ENCODE results near the gene SKAP1.

SKAP1 gene

DNA sequence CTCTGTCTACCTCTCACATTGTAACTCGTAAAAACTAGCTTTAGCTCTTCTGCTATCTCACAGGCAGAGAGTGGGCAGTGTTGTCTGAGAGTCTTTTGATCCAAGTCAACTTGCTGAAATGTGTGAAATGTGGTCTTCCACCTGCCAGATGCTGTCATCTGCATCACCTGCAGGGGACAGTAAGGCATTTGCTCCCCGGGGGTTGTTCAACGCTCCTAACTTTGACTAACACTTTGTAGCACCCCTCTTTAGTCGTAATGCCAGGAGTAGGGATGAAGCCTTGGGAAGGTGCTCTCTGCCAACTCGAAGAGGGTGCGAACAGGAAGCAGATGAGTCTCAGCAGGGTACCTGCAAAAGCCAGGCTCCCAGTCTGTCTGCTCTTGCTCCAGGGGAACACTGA lies 286.4 kb downstream of the SKAP1 start:
- TF ChIP-seq, protein P1, sequence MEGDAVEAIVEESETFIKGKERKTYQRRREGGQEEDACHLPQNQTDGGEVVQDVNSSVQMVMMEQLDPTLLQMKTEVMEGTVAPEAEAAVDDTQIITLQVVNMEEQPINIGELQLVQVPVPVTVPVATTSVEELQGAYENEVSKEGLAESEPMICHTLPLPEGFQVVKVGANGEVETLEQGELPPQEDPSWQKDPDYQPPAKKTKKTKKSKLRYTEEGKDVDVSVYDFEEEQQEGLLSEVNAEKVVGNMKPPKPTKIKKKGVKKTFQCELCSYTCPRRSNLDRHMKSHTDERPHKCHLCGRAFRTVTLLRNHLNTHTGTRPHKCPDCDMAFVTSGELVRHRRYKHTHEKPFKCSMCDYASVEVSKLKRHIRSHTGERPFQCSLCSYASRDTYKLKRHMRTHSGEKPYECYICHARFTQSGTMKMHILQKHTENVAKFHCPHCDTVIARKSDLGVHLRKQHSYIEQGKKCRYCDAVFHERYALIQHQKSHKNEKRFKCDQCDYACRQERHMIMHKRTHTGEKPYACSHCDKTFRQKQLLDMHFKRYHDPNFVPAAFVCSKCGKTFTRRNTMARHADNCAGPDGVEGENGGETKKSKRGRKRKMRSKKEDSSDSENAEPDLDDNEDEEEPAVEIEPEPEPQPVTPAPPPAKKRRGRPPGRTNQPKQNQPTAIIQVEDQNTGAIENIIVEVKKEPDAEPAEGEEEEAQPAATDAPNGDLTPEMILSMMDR (IDR thresholded peaks at IDR 0.05; ENCODE audit: low read depth, low read length), result no peak
- no peaks in the 10 kb centered on the region for H3K36me3 ChIP-seq
- peaks cover 4% of the 10 kb centered on the region; the same call in 1 of the 2 replicates for H3K4me1 ChIP-seq
- H3K9me3 ChIP-seq, result no peaks in the 10 kb centered on the region
- DNase-seq, result no peak
- H3K27me3 ChIP-seq, result peaks cover 92% of the 10 kb centered on the region
- no peak overlapping the region for H3K4me3 ChIP-seq (ENCODE audit: low read depth, low read length)

DNA sequence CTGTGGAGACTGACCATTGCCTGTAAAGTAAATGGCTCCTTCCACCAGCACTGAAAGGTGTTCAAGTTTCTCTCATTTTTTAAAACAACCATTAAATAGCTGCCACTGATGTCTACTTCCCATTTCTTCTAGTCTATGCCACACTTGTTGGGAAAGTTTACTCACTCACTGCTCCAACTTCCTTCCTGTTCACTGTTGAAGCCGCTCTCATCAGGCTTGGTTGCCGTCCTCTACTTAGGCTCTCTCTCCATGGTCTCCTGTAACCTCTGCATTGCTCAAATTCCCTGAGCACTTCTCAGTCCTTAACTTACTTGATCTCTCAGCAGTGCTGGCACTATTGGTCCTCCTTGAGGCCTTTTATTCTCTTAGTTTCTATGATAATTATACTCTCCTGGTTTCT lies 290.1 kb downstream of the SKAP1 start:
- DNase-seq, result no peak
- TF ChIP-seq, protein P1 (IDR thresholded peaks at IDR 0.05; ENCODE audit: low read depth, low read length), result no peak
- peaks cover 79% of the 10 kb centered on the region for H3K27me3 ChIP-seq

GRCh38 chr17:48137656-48138055 lies 292.4 kb downstream of the SKAP1 start:
- TF ChIP-seq, protein P1 (IDR thresholded peaks at IDR 0.05; ENCODE audit: low read depth, low read length), result no peak
- Histone ChIP-seq H3K4me1 (0 out of 2 replicates have a peak, but pooled peaks cover 6% of the 10 kb centered on the region), H3K27me3 (peaks cover 60% of the 10 kb centered on the region)

More for the DNA sequence above, 290.1 kb downstream of the SKAP1 start:
- Histone ChIP-seq H3K4me3 (ENCODE audit: low read depth, low read length) (no peak overlapping the region), H3K36me3 (no peaks in the 10 kb centered on the region), H3K9me3 (no peaks in the 10 kb centered on the region), H3K4me1 (0 out of 2 replicates have a peak, but pooled peaks cover 6% of the 10 kb centered on the region)

GRCh38 chr17:48134912-48135480 lies 295.0 kb downstream of the SKAP1 start:
- no peak overlapping the region for H3K4me3 ChIP-seq (ENCODE audit: low read depth, low read length)
- DNase-seq, result no peak

More at GRCh38 chr17:48137656-48138055, 292.4 kb downstream of the SKAP1 start:
- DNase-seq, result no peak
- Histone ChIP-seq H3K36me3 (no peaks in the 10 kb centered on the region), H3K9me3 (no peaks in the 10 kb centered on the region), H3K4me3 (ENCODE audit: low read depth, low read length) (no peak overlapping the region)

GRCh38 chr17:48132385-48132784 lies 297.6 kb downstream of the SKAP1 start:
- no peaks in the 10 kb centered on the region for H3K9me3 ChIP-seq
- no peak for DNase-seq
- TF ChIP-seq, protein P1 (IDR thresholded peaks at IDR 0.05; ENCODE audit: low read depth, low read length), result no peak
- H3K4me1 ChIP-seq, result peaks cover 29% of the 10 kb centered on the region
- no peak overlapping the region for H3K4me3 ChIP-seq (ENCODE audit: low read depth, low read length)
- H3K27me3 ChIP-seq, result peaks cover 7% of the 10 kb centered on the region
- H3K36me3 ChIP-seq, result no peaks in the 10 kb centered on the region

More at GRCh38 chr17:48134912-48135480, 295.0 kb downstream of the SKAP1 start:
- H3K4me1 ChIP-seq, result peaks cover 10% of the 10 kb centered on the region; the same call in 1 of the 2 replicates
- H3K36me3 ChIP-seq, result no peaks in the 10 kb centered on the region
- H3K27me3 ChIP-seq, result peaks cover 33% of the 10 kb centered on the region
- TF ChIP-seq, protein P1 (IDR thresholded peaks at IDR 0.05; ENCODE audit: low read depth, low read length), result peak; percentile 39
- H3K9me3 ChIP-seq, result no peaks in the 10 kb centered on the region

- DNase-seq, result peak; percentile 79
- H3K9me3 ChIP-seq, result no peaks in the 10 kb centered on the region
- TF ChIP-seq, protein P1 (IDR thresholded peaks at IDR 0.05; ENCODE audit: low read depth, low read length), result peak; percentile 98
- no peaks in the 10 kb centered on the region for H3K36me3 ChIP-seq
- H3K27me3 ChIP-seq, result no peaks in the 10 kb centered on the region
- H3K4me3 ChIP-seq (ENCODE audit: low read depth, low read length), result no peak overlapping the region
- peaks cover 36% of the 10 kb centered on the region for H3K4me1 ChIP-seq
Measured at GRCh38 chr17:48131216-48131824, 298.7 kb downstream of the SKAP1 start.

All from BE2C (cell line).